Loucy (cell line): ENCODE results near the gene KRT17.

Source experiments
- CTCF ChIP-seq: fragments of 200-600 bp; sonication (generic); conservative IDR thresholded peaks from 2 replicates; pipeline ENCODE4 v1.5.1; 2014; ENCODE audit warnings: mild to moderate bottlenecking, antibody characterized with exemption, low read length
- EZH2phosphoT487 ChIP-seq: fragments of 200-600 bp; IDR thresholded peaks from 2 replicates; pipeline ENCODE4 v1.6.1; 2018; ENCODE audit warnings: antibody characterized with exemption, mild to moderate bottlenecking, moderate library complexity, borderline replicate concordance

- TF ChIP-seq CTCF (no peak), EZH2phosphoT487 (no peak)
These were observed 34.5 kb upstream of the KRT17 start for GRCh38 chr17:41658846-41659245.
